CD1c-positive myeloid dendritic cell (primary cell): Measurements from ENCODE around the gene CEP89.
A peak's percentile ranks its signal among the peaks of the same experiment; 100 is the strongest.
"Not testable (repeated sequence)": the region's sequence is repeated elsewhere in the genome, so short reads cannot be mapped to it uniquely, and the experiment has no call there.

Experiments used
- DNase-seq: peaks from one replicate; pipeline ENCODE4 v3.0.0-alpha.2; 2016; ENCODE audit errors: extremely low spot score

Gene CEP89

GRCh38 chr19:32971715-32972540, at the start of gene CEP89, which contains the start of gene FAAP24:
Gene CEP89 (minus strand): TSS chr19:32971958. CDS start chr19:32971874, 84 bp downstream.
Gene FAAP24 (plus strand): TSS chr19:32972242. CDS start chr19:32973197, 955 bp downstream.
- DNase-seq = peak; percentile 100

GRCh38 chr19:33010891-33011290, 39.1 kb upstream of the CEP89 start:
- DNase-seq = not testable (repeated sequence)

GRCh38 chr19:33008738-33009137, 37.0 kb upstream of the CEP89 start:
- no peak for DNase-seq

- no peak for DNase-seq
These were observed 33.7 kb upstream of the CEP89 start for GRCh38 chr19:33005440-33005839.

GRCh38 chr19:33003424-33004024, 31.8 kb upstream of the CEP89 start:
- not testable (repeated sequence) for DNase-seq

- not testable (repeated sequence) for DNase-seq
These were observed 30.5 kb upstream of the CEP89 start for GRCh38 chr19:33002126-33002865.

GRCh38 chr19:33000910-33001309, 29.2 kb upstream of the CEP89 start:
- DNase-seq = no peak

- no peak for DNase-seq
These were observed 28.8 kb upstream of the CEP89 start for GRCh38 chr19:33000510-33000909.

- DNase-seq = no peak
These were observed 27.0 kb upstream of the CEP89 start for GRCh38 chr19:32998722-32999121.

GRCh38 chr19:32997716-32998355, 26.1 kb upstream of the CEP89 start:
- DNase-seq = no peak

GRCh38 chr19:32997061-32997464, 25.3 kb upstream of the CEP89 start:
- not testable (repeated sequence) for DNase-seq

- DNase-seq = not testable (repeated sequence)
These were observed 24.2 kb upstream of the CEP89 start for GRCh38 chr19:32995966-32996365.

GRCh38 chr19:32988724-32989123, 17.0 kb upstream of the CEP89 start:
- DNase-seq = no peak

- not testable (repeated sequence) for DNase-seq
These were observed 16.5 kb upstream of the CEP89 start for GRCh38 chr19:32988254-32988653.

GRCh38 chr19:32982488-32982887, 10.7 kb upstream of the CEP89 start:
- DNase-seq = not testable (repeated sequence)

- DNase-seq = not testable (repeated sequence)
These were observed 8.0 kb upstream of the CEP89 start for GRCh38 chr19:32979807-32980206.

GRCh38 chr19:32977813-32978212, 6.1 kb upstream of the CEP89 start:
- DNase-seq = not testable (repeated sequence)

GRCh38 chr19:32977280-32977679, 5.5 kb upstream of the CEP89 start:
- no peak for DNase-seq

GRCh38 chr19:32976223-32976805, 4.6 kb upstream of the CEP89 start:
- peak; percentile 68 for DNase-seq

GRCh38 chr19:32971012-32971595, 654 bp downstream of the CEP89 start:
- no peak for DNase-seq

- DNase-seq = no peak
These were observed 2.2 kb downstream of the CEP89 start for GRCh38 chr19:32969549-32969948.
